ENCODE results near the gene PGAP2. TPM values are rescaled to one million over a fixed set of nuclear protein-coding genes. Genes with fewer than 3 reads are reported as not detected.

The PGAP2 gene
- total RNA-seq = 12.9 and 18.2 TPM in 2 replicates

GRCh38 chr11:3807909-3808860 lies at the start of gene PGAP2:
TSS of gene PGAP2 (plus strand) at chr11:3808560. CDS start at chr11:3811260, 2,700 bp downstream.

GRCh38 chr11:3797329-3798090 lies 10.8 kb upstream of the PGAP2 start, which contains the start of gene NUP98:
TSS of gene NUP98 (minus strand) at chr11:3797554. CDS start at chr11:3782117, 15,437 bp downstream.

GRCh38 chr11:3840870-3841425 lies 32.6 kb downstream of the PGAP2 start, which contains the start of gene RHOG:
TSS of gene RHOG (minus strand) at chr11:3840959. CDS start at chr11:3828138, 12,821 bp downstream.

GRCh38 chr11:3854977-3855807 lies 46.8 kb downstream of the PGAP2 start, which contains the start of gene STIM1:
TSS of gene STIM1 (plus strand) at chr11:3855664. CDS start at chr11:3856271, 607 bp downstream.

Other genes starting within 250 kb of the PGAP2 start
- gene ART5, start 166.6 kb upstream of the PGAP2 start, total RNA-seq = not detected in 2 replicates
- gene ART1, start 163.4 kb upstream of the PGAP2 start, total RNA-seq = not detected in 2 replicates
- 0.79 and 1.1 TPM in 2 replicates for gene CHRNA10, start 137.2 kb upstream of the PGAP2 start, total RNA-seq
- 104 and 110 TPM in 2 replicates for gene NUP98, start 11.0 kb upstream of the PGAP2 start, total RNA-seq
- gene RHOG, start 32.4 kb downstream of the PGAP2 start, total RNA-seq = 15.5 and 18.2 TPM in 2 replicates
- 48.1 and 59.5 TPM in 2 replicates for gene STIM1, start 47.1 kb downstream of the PGAP2 start, total RNA-seq

All from smooth muscle cell of the pulmonary artery (primary cell).